Measurements from ENCODE around the gene CAST.

GRCh38 chr5:96628406-96628805, 33.8 kb upstream of the CAST start:
- no peak for TF ChIP-seq CTCF (IDR thresholded peaks at IDR 0.05)
- no peak for TF ChIP-seq POLR2A (IDR thresholded peaks at IDR 0.05)

Data from uterus (tissue), 2 donors.